Measurements from ENCODE around the gene KMT2D. TPM values are rescaled to one million over a fixed set of nuclear protein-coding genes. Genes with fewer than 3 reads are reported as not detected.

Gene KMT2D
- polyA plus RNA-seq, 1 of the 3 experiments (the other 2 are of a cell fraction), result 30.5 TPM

DNA sequence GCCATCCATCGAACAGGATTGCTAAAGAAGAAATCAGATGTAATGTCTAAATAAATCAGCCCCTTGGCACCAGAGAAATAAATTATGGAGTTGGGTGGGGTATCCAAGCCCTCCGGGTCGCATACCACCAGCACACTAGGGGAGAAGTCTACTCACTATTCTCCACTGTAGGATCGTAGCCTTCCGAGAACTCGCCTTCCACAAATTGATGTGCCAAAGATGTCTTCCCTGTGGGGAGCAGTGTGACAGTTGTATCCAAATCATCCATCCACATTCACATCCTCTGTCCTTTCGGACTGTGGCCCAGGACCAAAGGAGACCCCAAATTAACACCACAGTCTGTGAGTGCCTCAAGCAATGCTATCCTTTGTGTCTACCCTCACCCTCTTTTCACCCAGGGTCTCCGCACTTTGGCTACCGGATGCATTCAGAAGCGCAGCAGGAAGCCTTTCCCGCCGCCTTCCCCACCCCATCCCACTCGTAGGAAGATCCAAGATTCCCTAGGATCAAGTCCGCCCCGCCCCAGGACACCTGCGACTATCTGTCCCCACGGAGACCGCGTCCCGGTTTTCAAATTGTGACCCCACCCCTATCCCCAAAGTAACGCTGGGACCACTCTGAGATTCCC lies 8.4 kb upstream of the KMT2D start:
- Histone ChIP-seq H3K27me3 (ENCODE audit: insufficient read depth) (no peaks in the 10 kb centered on the region), H3K9me3 (no peaks in the 10 kb centered on the region), H3K4me3 (ENCODE audit: low read depth in 2 of 2, low read length in 1 of 2) (peak overlapping the region; percentile 70 to 99), H4K20me1 (ENCODE audit: insufficient read depth) (no peaks in the 10 kb centered on the region), H3K4me1 (ENCODE audit: control insufficient read depth in 1 of 2, insufficient read depth in 2 of 2, low read depth in 1 of 2, low read length in 1 of 2) (peaks cover 3 to 5% of the 10 kb centered on the region in 2 experiments; a peak in 1 of 4 replicates), H3K27ac (ENCODE audit: low read depth in 2 of 2, low read length in 1 of 2) (peak overlapping the region in 1 of 2 experiments; percentile 67; a peak in 3 of 4 replicates), H3K36me3 (replicated peaks in 1 of 2; ENCODE audit: control insufficient read depth in 1 of 2, insufficient read depth in 2 of 2, low read length in 1 of 2) (no peaks in the 10 kb centered on the region), H3K79me2 (ENCODE audit: insufficient read depth) (no peaks in the 10 kb centered on the region), H3F3A (replicated peaks; ENCODE audit: insufficient read depth) (peaks cover 3% of the 10 kb centered on the region), H3K9me2 (no peaks in the 10 kb centered on the region), H3K9ac (peak overlapping the region; percentile 79), H3K4me2 (peak overlapping the region; percentile 97), H2AFZ (ENCODE audit: low read depth) (peak overlapping the region; percentile 98)
- CTCF ChIA-PET, result interaction anchor here (1.6 to 15.9 kb wide), 5 partner anchors 19 to 62 kb away, joined by 7 to 300 read pairs (median 64); partner anchors contain the start of genes DHH and TUBA1B
- POLR2A ChIA-PET, result interaction anchor here (1.0 to 1.9 kb wide), 3 partner anchors 19 to 62 kb away, joined by 4 to 20 read pairs (median 6); partner anchors contain the start of genes DHH and TUBA1B
- no peak for TF ChIP-seq TAF1 (IDR thresholded peaks at IDR 0.05; ENCODE audit: borderline replicate concordance, low read depth, low read length)
- TF ChIP-seq, protein P1, sequence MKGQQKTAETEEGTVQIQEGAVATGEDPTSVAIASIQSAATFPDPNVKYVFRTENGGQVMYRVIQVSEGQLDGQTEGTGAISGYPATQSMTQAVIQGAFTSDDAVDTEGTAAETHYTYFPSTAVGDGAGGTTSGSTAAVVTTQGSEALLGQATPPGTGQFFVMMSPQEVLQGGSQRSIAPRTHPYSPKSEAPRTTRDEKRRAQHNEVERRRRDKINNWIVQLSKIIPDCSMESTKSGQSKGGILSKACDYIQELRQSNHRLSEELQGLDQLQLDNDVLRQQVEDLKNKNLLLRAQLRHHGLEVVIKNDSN (IDR thresholded peaks at IDR 0.05; ENCODE audit: borderline replicate concordance, low read depth), result no peak
- TF ChIP-seq GATA2 (CRISPR knock-in tag; IDR thresholded peaks at IDR 0.05), result no peak
- no peak for TF ChIP-seq FOXM1 (IDR thresholded peaks at IDR 0.05; ENCODE audit: low read depth)
- no peak for TF ChIP-seq YY1 (IDR thresholded peaks at IDR 0.05; ENCODE audit: low read depth)
- TF ChIP-seq, protein P2, sequence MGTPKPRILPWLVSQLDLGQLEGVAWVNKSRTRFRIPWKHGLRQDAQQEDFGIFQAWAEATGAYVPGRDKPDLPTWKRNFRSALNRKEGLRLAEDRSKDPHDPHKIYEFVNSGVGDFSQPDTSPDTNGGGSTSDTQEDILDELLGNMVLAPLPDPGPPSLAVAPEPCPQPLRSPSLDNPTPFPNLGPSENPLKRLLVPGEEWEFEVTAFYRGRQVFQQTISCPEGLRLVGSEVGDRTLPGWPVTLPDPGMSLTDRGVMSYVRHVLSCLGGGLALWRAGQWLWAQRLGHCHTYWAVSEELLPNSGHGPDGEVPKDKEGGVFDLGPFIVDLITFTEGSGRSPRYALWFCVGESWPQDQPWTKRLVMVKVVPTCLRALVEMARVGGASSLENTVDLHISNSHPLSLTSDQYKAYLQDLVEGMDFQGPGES (IDR thresholded peaks at IDR 0.05; ENCODE audit: low read depth, low read length), result no peak
- no peak for TF ChIP-seq ELF1 (IDR thresholded peaks at IDR 0.05)
- TF ChIP-seq, protein P3, sequence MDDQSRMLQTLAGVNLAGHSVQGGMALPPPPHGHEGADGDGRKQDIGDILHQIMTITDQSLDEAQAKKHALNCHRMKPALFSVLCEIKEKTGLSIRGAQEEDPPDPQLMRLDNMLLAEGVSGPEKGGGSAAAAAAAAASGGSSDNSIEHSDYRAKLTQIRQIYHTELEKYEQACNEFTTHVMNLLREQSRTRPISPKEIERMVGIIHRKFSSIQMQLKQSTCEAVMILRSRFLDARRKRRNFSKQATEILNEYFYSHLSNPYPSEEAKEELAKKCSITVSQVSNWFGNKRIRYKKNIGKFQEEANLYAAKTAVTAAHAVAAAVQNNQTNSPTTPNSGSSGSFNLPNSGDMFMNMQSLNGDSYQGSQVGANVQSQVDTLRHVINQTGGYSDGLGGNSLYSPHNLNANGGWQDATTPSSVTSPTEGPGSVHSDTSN (IDR thresholded peaks at IDR 0.05), result no peak
- TF ChIP-seq RXRA (IDR thresholded peaks at IDR 0.05; ENCODE audit: borderline replicate concordance, low read depth), result no peak
- no peak for TF ChIP-seq EZH2phosphoT487 (IDR thresholded peaks at IDR 0.05; ENCODE audit: borderline replicate concordance, low read depth)
- TF ChIP-seq RFX5 (IDR thresholded peaks at IDR 0.05; ENCODE audit: low read length), result no peak
- TF ChIP-seq, protein P4, sequence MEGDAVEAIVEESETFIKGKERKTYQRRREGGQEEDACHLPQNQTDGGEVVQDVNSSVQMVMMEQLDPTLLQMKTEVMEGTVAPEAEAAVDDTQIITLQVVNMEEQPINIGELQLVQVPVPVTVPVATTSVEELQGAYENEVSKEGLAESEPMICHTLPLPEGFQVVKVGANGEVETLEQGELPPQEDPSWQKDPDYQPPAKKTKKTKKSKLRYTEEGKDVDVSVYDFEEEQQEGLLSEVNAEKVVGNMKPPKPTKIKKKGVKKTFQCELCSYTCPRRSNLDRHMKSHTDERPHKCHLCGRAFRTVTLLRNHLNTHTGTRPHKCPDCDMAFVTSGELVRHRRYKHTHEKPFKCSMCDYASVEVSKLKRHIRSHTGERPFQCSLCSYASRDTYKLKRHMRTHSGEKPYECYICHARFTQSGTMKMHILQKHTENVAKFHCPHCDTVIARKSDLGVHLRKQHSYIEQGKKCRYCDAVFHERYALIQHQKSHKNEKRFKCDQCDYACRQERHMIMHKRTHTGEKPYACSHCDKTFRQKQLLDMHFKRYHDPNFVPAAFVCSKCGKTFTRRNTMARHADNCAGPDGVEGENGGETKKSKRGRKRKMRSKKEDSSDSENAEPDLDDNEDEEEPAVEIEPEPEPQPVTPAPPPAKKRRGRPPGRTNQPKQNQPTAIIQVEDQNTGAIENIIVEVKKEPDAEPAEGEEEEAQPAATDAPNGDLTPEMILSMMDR (IDR thresholded peaks at IDR 0.05), result no peak
- no peak for DNase-seq
- WGBS (ENCODE audit: low lambda C conversion rate), result 18% methylated on average over 21 of the region's 21 CpGs

All from SK-N-SH (cell line).